HCT116 (cell line): ENCODE data around the gene RNF150. TPM values are rescaled to one million over a fixed set of nuclear protein-coding genes. Genes with fewer than 3 reads are reported as not detected.

Experiments
- ATAC-seq: fragments of 200-7000 bp; cut with Tn5 transposase; 2 replicates; pipeline ENCODE4 v1.9.1; 2020; ENCODE audit warnings: mild to moderate bottlenecking, moderate library complexity
- BruUV-seq: library from RNA; stranded (reverse); fragments of 400-500 nt; replicated peaks from 2 replicates; lab custom pipeline; 2021; lab: Mats Ljungman, UMichigan
- CTCF ChIA-PET: fragments of 300-600 bp; sonication (Branson Sonifier 250); formaldehyde crosslinking; loops from one replicate; lab custom pipeline; 2021; ENCODE audit warnings: antibody characterized with exemption; lab: Charles Lee
- POLR2A ChIA-PET: fragments of 300-600, 350-600 bp; sonication (Branson Sonifier 250); formaldehyde crosslinking; loops from one replicate; lab custom pipeline; 2021; ENCODE audit warnings: antibody characterized with exemption; lab: Charles Lee
- RAD21 ChIA-PET, 2 experiments: fragments of 300-600 bp; sonication (Branson Sonifier 250); formaldehyde crosslinking; loops; one replicate each; lab custom pipeline; 2023; ENCODE audit warnings: low total read pairs in 2 of 2; ENCODE audit not compliant: uncharacterized antibody in 2 of 2, unreplicated experiment in 2 of 2, low non-redundant PET in 1 of 2; lab: Charles Lee
- DNase-seq: peaks from one replicate; pipeline ENCODE4 v3.0.0-alpha.2; 2010; ENCODE audit warnings: low read depth, low spot score
- H2AFZ ChIP-seq: fragments of 200-600 bp; shearing (Covaris generic), sonication (generic); 2 replicates; pipeline ENCODE4 v1.6.1; 2017; ENCODE audit warnings: low read depth, mixed run types, mixed read lengths, antibody characterized with exemption, low read length; ENCODE audit not compliant: poor library complexity, severe bottlenecking
- H3K27ac ChIP-seq: 2 replicates; pipeline ENCODE4 v1.5.1; 2012; ENCODE audit warnings: low read depth, low read length
- H3K27me3 ChIP-seq: fragments of 200-600 bp; sonication (generic); 2 replicates; pipeline ENCODE4 v1.6.1; 2016; ENCODE audit warnings: mixed run types, low read length, mixed read lengths; ENCODE audit not compliant: insufficient read depth
- H3K36me3 ChIP-seq, 2 experiments: fragments of 200-500 bp in 1 of 2; fragments of 200-600 bp in 1 of 2; sonication (Bioruptor generic) in 1 of 2; sonication (generic) in 1 of 2; 2 replicates each; pipeline versions ENCODE4 v1.5.1 to v1.6.1; 2014 to 2016; ENCODE audit warnings: low read length in 2 of 2, inconsistent platforms in 1 of 2, mixed read lengths in 1 of 2, mixed run types in 1 of 2; ENCODE audit not compliant: insufficient read depth in 2 of 2, control insufficient read depth in 1 of 2
- H3K4me1 ChIP-seq, 2 experiments: fragments of 200-600 bp in 1 of 2; sonication (generic) in 1 of 2; 2 replicates each; pipeline versions ENCODE4 v1.5.1 to v1.6.1; 2012 to 2017; ENCODE audit warnings: low read length in 2 of 2, inconsistent platforms in 1 of 2, mild to moderate bottlenecking in 1 of 2, mixed read lengths in 1 of 2, mixed run types in 1 of 2, moderate library complexity in 1 of 2; ENCODE audit not compliant: insufficient read depth in 2 of 2, control insufficient read depth in 1 of 2
- H3K4me2 ChIP-seq: fragments of 200-600 bp; sonication (generic); 2 replicates; pipeline ENCODE4 v1.6.1; 2017; ENCODE audit warnings: mixed run types, low read length, mixed read lengths
- H3K4me3 ChIP-seq, 2 experiments: fragments of 200-600 bp in 1 of 2; sonication (generic) in 1 of 2; replicated peaks in 1 of 2; 2 replicates each; pipeline ENCODE4 v1.5.1; 2011 to 2016; ENCODE audit warnings: low read length in 2 of 2, control low read depth in 1 of 2, low read depth in 1 of 2, mild to moderate bottlenecking in 1 of 2, mixed read lengths in 1 of 2, mixed run types in 1 of 2
- H3K79me2 ChIP-seq: fragments of 200-600 bp; sonication (generic); 2 replicates; pipeline ENCODE4 v1.6.1; 2017; ENCODE audit warnings: mild to moderate bottlenecking, mixed run types, low read length, moderate library complexity, mixed read lengths; ENCODE audit not compliant: insufficient read depth
- H3K9ac ChIP-seq: fragments of 200-600 bp; sonication (generic); 2 replicates; pipeline ENCODE4 v1.6.1; 2016; ENCODE audit warnings: low read length, mixed read lengths
- H3K9me2 ChIP-seq: fragments of 200-600 bp; sonication (generic), shearing (Covaris generic); 2 replicates; pipeline ENCODE4 v1.6.1; 2017; ENCODE audit warnings: mixed run types, mild to moderate bottlenecking, moderate library complexity; ENCODE audit not compliant: insufficient read depth
- H3K9me3 ChIP-seq, 2 experiments: fragments of 200-500 bp in 1 of 2; fragments of 200-600 bp in 1 of 2; sonication (Bioruptor generic) in 1 of 2; sonication (generic) in 1 of 2; 2 replicates each; pipeline ENCODE4 v1.6.1; 2014 to 2017; ENCODE audit warnings: low read length in 2 of 2, mixed read lengths in 2 of 2, inconsistent platforms in 1 of 2, low read depth in 1 of 2, mild to moderate bottlenecking in 1 of 2, mixed run types in 1 of 2, moderate library complexity in 1 of 2; ENCODE audit not compliant: control insufficient read depth in 1 of 2, insufficient read depth in 1 of 2
- H4K20me1 ChIP-seq: fragments of 200-600 bp; sonication (generic), shearing (Covaris generic); 2 replicates; pipeline ENCODE4 v1.6.1; 2017; ENCODE audit warnings: mixed run types, mild to moderate bottlenecking, moderate library complexity; ENCODE audit not compliant: insufficient read depth
- CTCF ChIP-seq, 3 experiments: fragments of 200-600 bp in 1 of 3; sonication (generic) in 1 of 3; IDR thresholded peaks in 2 of 3; conservative IDR thresholded peaks in 1 of 3; 2 replicates each; pipeline ENCODE4 v1.5.1; 2012 to 2017; ENCODE audit warnings: low read depth in 2 of 3, low read length in 2 of 3, antibody characterized with exemption in 1 of 3, borderline replicate concordance in 1 of 3, control low read depth in 1 of 3, mild to moderate bottlenecking in 1 of 3, mixed read lengths in 1 of 3, mixed run types in 1 of 3, moderate library complexity in 1 of 3; ENCODE audit not compliant: insufficient read depth in 1 of 3
- EGR1 ChIP-seq: IDR thresholded peaks from 2 replicates; pipeline ENCODE4 v1.6.1; 2012; ENCODE audit warnings: low read depth
- ELF1 ChIP-seq: IDR thresholded peaks from 2 replicates; pipeline ENCODE4 v1.6.1; 2012; ENCODE audit warnings: low read depth, borderline replicate concordance
- EZH2phosphoT487 ChIP-seq: fragments of 200-600 bp; IDR thresholded peaks from 2 replicates; pipeline ENCODE4 v1.6.1; 2018; ENCODE audit warnings: antibody characterized with exemption, borderline replicate concordance
- JUND ChIP-seq: IDR thresholded peaks from 2 replicates; pipeline ENCODE4 v1.6.1; 2012
- MAX ChIP-seq: IDR thresholded peaks from 2 replicates; pipeline ENCODE4 v1.6.1; 2012
- POLR2AphosphoS5 ChIP-seq: IDR thresholded peaks from 2 replicates; pipeline ENCODE4 v1.6.1; 2011; ENCODE audit warnings: mild to moderate bottlenecking, low read depth, low read length, moderate library complexity
- SRF ChIP-seq: IDR thresholded peaks from 2 replicates; pipeline ENCODE4 v1.6.1; 2012; ENCODE audit warnings: low read depth
- intact Hi-C: fragments of 100-400 bp; cut with micrococcal nuclease; formaldehyde crosslinking; loops from 2 replicates; pipeline ENCODE4 v1.10.0; 2022
- total RNA-seq: library from RNA; stranded (reverse); gene quantifications from one replicate; pipeline ENCODE4 v1.2.1, GENCODE V29; 2021; ENCODE audit not compliant: unreplicated experiment

RNF150 gene
- total RNA-seq, 1 experiment from 2014 or later: 0.07 TPM

- no peak for ATAC-seq
- CTCF ChIA-PET: no interaction called here
Measured at GRCh38 chr4:141117935-141118334, 15.3 kb downstream of the RNF150 start.

More at GRCh38 chr4:141117935-141118334, 15.3 kb downstream of the RNF150 start:
- Histone ChIP-seq H2AFZ (no peak overlapping the region), H3K4me3 (no peak overlapping the region), H3K4me2 (no peak overlapping the region), H3K9me3 (no peaks in the 10 kb centered on the region), H3K36me3 (no peaks in the 10 kb centered on the region), H3K79me2 (no peaks in the 10 kb centered on the region), H3K9me2 (no peaks in the 10 kb centered on the region), H3K4me1 (no peaks in the 10 kb centered on the region), H3K9ac (no peak overlapping the region), H3K27me3 (no peaks in the 10 kb centered on the region), H3K27ac (no peak overlapping the region), H4K20me1 (no peaks in the 10 kb centered on the region)
- TF ChIP-seq CTCF (IDR thresholded peaks at IDR 0.05 in 2 of 3, conservative IDR thresholded peaks at IDR 0.05 in 1 of 3; ENCODE audit: borderline replicate concordance in 1 of 3, insufficient read depth in 1 of 3, low read depth in 2 of 3, low read length in 2 of 3): no peak
- no peak for TF ChIP-seq POLR2AphosphoS5
- TF ChIP-seq EZH2phosphoT487: no peak
- TF ChIP-seq ELF1: no peak
- no peak for TF ChIP-seq MAX
- TF ChIP-seq SRF: no peak
- no peak for TF ChIP-seq EGR1
- TF ChIP-seq JUND: no peak
- DNase-seq: no peak
- RAD21 ChIA-PET: no interaction called here
- BruUV-seq: no TSS peak
- POLR2A ChIA-PET: no interaction called here
- intact Hi-C loops: no loop called here
